Right atrium auricular region (tissue), 2 donors: ENCODE results near the gene NDE1. TPM values are rescaled to one million over a fixed set of nuclear protein-coding genes. Genes with fewer than 3 reads are reported as not detected.
A peak's percentile ranks its signal among the peaks of the same experiment; 100 is the strongest.

ENCODE experiments used
- DNase-seq: peaks from one replicate; pipeline ENCODE4 v3.0.0-alpha.2; 2019; ENCODE audit warnings: low spot score
- H3K27ac ChIP-seq, 2 donors: fragments of 200-600 bp; sonication (generic); 1 replicate in 1 of 2; 2 replicates in 1 of 2; pipeline ENCODE4 v1.5.1; 2016 to 2019
- H3K27me3 ChIP-seq, 2 donors: fragments of 200-600 bp; sonication (generic); one replicate each; pipeline versions ENCODE4 v1.5.1 to v1.6.0; 2017 to 2019
- H3K36me3 ChIP-seq: fragments of 200-600 bp; sonication (generic); one replicate; pipeline ENCODE4 v1.5.1; 2016
- H3K4me1 ChIP-seq, 2 donors: fragments of 200-600 bp; sonication (generic); one replicate each; pipeline versions ENCODE4 v1.5.1 to v1.6.0; 2017 to 2019
- H3K4me3 ChIP-seq, 2 donors: fragments of 200-600 bp; sonication (generic); 1 replicate in 1 of 2; 2 replicates in 1 of 2; pipeline ENCODE4 v1.5.1; 2017 to 2019; ENCODE audit warnings: mild to moderate bottlenecking in 1 of 2, moderate library complexity in 1 of 2
- H3K9me3 ChIP-seq, 2 donors: fragments of 200-600 bp; sonication (generic); one replicate each; pipeline ENCODE4 v1.5.1; 2019
- CTCF ChIP-seq, 2 donors: fragments of 200-600 bp; sonication (generic); IDR thresholded peaks; one replicate each; pipeline ENCODE4 v1.5.1; 2019; ENCODE audit warnings: antibody characterized with exemption in 2 of 2
- total RNA-seq, 2 donors: library from RNA; depleted of rRNA; stranded (reverse); fragments of >200 nt; gene quantifications; one replicate each; pipeline ENCODE4 v1.1.0, GENCODE V29; 2016

NDE1 gene
- total RNA-seq, 2 donors from 2014 or later, result 12.5 to 18.6 TPM

- H3K27me3 ChIP-seq, result no peaks in the 10 kb centered on the region
- H3K27ac ChIP-seq, result no peak overlapping the region
- no peaks in the 10 kb centered on the region for H3K36me3 ChIP-seq
- H3K4me1 ChIP-seq, result peaks cover 0 to 11% of the 10 kb centered on the region in 2 donors
- H3K9me3 ChIP-seq, result no peaks in the 10 kb centered on the region
- no peak for TF ChIP-seq CTCF (IDR thresholded peaks at IDR 0.05)
- H3K4me3 ChIP-seq, result no peak overlapping the region
- DNase-seq, result no peak
These were observed 116.9 kb downstream of the NDE1 start for GRCh38 chr16:15766918-15767317.

GRCh38 chr16:15768201-15768600 lies 118.2 kb downstream of the NDE1 start:
- Histone ChIP-seq H3K9me3 (no peaks in the 10 kb centered on the region), H3K27ac (no peak overlapping the region), H3K4me3 (no peak overlapping the region), H3K36me3 (no peaks in the 10 kb centered on the region), H3K4me1 (peaks cover 0 to 11% of the 10 kb centered on the region in 2 donors), H3K27me3 (no peaks in the 10 kb centered on the region)
- no peak for DNase-seq
- no peak for TF ChIP-seq CTCF (IDR thresholded peaks at IDR 0.05)

GRCh38 chr16:15769239-15769638 lies 119.2 kb downstream of the NDE1 start:
- Histone ChIP-seq H3K27ac (no peak overlapping the region), H3K27me3 (no peaks in the 10 kb centered on the region), H3K4me1 (peaks cover 0 to 11% of the 10 kb centered on the region in 2 donors), H3K9me3 (no peaks in the 10 kb centered on the region), H3K36me3 (no peaks in the 10 kb centered on the region), H3K4me3 (no peak overlapping the region)
- DNase-seq, result no peak
- TF ChIP-seq CTCF (IDR thresholded peaks at IDR 0.05), result no peak

- Histone ChIP-seq H3K27me3 (no peaks in the 10 kb centered on the region), H3K27ac (peak overlapping the region; percentile 27 to 46), H3K4me1 (peaks cover 0 to 11% of the 10 kb centered on the region in 2 donors), H3K36me3 (no peaks in the 10 kb centered on the region), H3K9me3 (no peaks in the 10 kb centered on the region), H3K4me3 (no peak overlapping the region)
- no peak for TF ChIP-seq CTCF (IDR thresholded peaks at IDR 0.05)
- peak; percentile 79 for DNase-seq
These were observed 120.1 kb downstream of the NDE1 start for GRCh38 chr16:15770107-15770506.

- H3K27ac ChIP-seq, result peak overlapping the region; percentile 27 to 46
- TF ChIP-seq CTCF (IDR thresholded peaks at IDR 0.05), result no peak
- no peaks in the 10 kb centered on the region for H3K27me3 ChIP-seq
- H3K4me3 ChIP-seq, result no peak overlapping the region
- no peaks in the 10 kb centered on the region for H3K36me3 ChIP-seq
- no peak for DNase-seq
- no peaks in the 10 kb centered on the region for H3K9me3 ChIP-seq
- peaks cover 0 to 11% of the 10 kb centered on the region in 2 donors for H3K4me1 ChIP-seq
These were observed 120.5 kb downstream of the NDE1 start for GRCh38 chr16:15770512-15770911.

- DNase-seq, result no peak
- H3K27ac ChIP-seq, result no peak overlapping the region
- no peaks in the 10 kb centered on the region for H3K36me3 ChIP-seq
- no peak for TF ChIP-seq CTCF (IDR thresholded peaks at IDR 0.05)
- H3K9me3 ChIP-seq, result no peaks in the 10 kb centered on the region
- H3K4me3 ChIP-seq, result no peak overlapping the region
- H3K27me3 ChIP-seq, result no peaks in the 10 kb centered on the region
- H3K4me1 ChIP-seq, result peaks cover 0 to 11% of the 10 kb centered on the region in 2 donors
These were observed 121.6 kb downstream of the NDE1 start for GRCh38 chr16:15771694-15772093.
